ENCODE measurements around the gene PTPRQ. TPM values are rescaled to one million over a fixed set of nuclear protein-coding genes. Genes with fewer than 3 reads are reported as not detected.

PTPRQ gene
- not detected for total RNA-seq

GRCh38 chr12:80443974-80444666 lies at the start of gene PTPRQ:
TSS of gene PTPRQ (plus strand) at chr12:80444235. CDS start at chr12:80444346, 111 bp downstream.
- H3K27me3 Mint-ChIP-seq = no peaks in the 10 kb centered on the region
- no peaks in the 10 kb centered on the region for H3K4me1 Mint-ChIP-seq
- H3K36me3 Mint-ChIP-seq = no peaks in the 10 kb centered on the region
- no peak for DNase-seq
- H3K4me3 Mint-ChIP-seq = no peak within 1 kb of the TSS
- H3K9me3 Mint-ChIP-seq = peaks cover 3% of the 10 kb centered on the region
- H3K27ac Mint-ChIP-seq = no peak within 1 kb of the TSS

DNA sequence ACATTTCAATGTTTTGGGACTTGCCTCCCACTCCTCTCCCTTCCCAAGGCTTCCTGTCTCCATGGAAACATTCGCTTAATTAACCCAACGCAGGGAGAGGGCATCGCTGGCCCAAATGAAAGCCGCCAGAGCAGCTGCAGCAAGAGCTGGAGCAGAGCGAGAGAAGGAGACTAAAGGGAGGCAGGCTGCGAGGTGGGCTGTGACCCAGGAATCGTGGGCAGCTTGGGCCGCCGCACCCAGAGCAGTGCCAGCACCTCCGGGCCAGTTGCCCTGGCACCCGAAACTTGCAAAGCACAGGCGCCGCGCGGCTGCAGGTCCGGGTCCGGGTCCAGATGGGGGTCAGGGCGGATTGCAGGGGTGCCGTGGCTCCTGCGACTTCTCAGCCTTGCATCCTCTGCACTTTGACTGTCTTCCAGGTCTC lies 43.5 kb upstream of the PTPRQ start:
- Mint-ChIP-seq H3K9me3 (peaks cover 1% of the 10 kb centered on the region), H3K27me3 (peaks cover 21% of the 10 kb centered on the region), H3K36me3 (no peaks in the 10 kb centered on the region), H3K4me1 (no peaks in the 10 kb centered on the region), H3K27ac (no peak overlapping the region), H3K4me3 (no peak overlapping the region)
- DNase-seq = no peak

DNA sequence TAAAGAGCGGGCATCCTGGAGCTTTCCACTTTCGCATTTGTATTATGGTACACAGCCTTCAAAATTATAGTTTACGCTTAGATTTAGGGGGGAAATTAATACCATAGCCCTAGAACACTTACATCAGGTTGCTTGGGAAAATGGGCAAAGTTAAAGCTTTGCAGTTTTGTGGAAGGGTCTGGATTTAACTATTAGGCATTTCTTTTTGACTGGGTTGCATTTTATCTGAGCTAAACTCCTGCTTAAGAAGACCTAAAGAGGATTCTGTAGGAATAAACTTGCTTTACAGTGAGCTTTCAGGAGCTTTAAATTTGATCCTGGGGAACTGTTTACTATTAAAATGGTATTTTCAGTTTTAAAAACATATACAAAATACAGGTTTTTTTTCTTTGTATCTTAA lies 42.8 kb upstream of the PTPRQ start:
- Mint-ChIP-seq H3K4me1 (no peaks in the 10 kb centered on the region), H3K36me3 (no peaks in the 10 kb centered on the region), H3K27ac (no peak overlapping the region), H3K27me3 (peaks cover 21% of the 10 kb centered on the region), H3K4me3 (no peak overlapping the region), H3K9me3 (peaks cover 1% of the 10 kb centered on the region)
- DNase-seq = no peak

DNA sequence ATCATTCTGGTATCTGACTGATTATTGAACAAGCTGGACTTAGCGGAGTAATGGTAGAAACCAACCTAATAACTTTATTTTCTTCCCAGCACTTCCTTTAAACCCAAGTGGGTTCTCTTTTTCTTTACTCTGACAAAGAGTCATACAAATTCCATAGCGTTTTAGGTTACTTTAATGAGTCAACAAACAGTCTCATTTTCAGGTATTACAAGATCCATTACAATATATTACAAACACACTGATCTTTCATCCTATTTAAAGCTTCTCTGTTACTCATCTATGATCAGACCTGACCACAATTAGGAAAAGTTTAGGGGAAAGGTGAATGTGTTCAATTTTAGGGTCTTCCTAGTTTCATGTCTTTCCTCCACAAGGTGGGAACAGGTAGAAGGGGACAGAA lies 39.4 kb upstream of the PTPRQ start:
- Mint-ChIP-seq H3K27ac (no peak overlapping the region), H3K9me3 (peaks cover 1% of the 10 kb centered on the region), H3K4me1 (no peaks in the 10 kb centered on the region), H3K27me3 (peaks cover 19% of the 10 kb centered on the region), H3K4me3 (no peak overlapping the region), H3K36me3 (no peaks in the 10 kb centered on the region)
- no peak for DNase-seq

DNA sequence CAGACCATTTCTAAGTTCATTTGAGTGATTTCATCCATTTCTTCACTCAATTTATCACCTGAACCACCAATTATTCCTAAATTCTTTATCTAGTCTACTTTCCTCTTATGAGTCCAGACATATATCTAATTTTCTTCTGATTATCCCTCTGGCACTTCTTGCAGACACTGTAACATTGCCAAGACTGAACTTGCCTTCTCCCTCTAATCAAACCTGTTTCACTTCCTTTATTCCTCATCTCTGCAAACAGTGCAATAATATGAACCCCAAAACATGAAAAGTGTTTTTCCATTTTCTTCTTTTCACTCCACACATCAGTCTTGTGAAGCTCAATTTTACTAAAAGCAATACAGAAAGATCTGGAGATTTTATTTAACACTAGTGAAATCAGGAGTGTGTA lies 37.8 kb upstream of the PTPRQ start:
- H3K9me3 Mint-ChIP-seq = no peaks in the 10 kb centered on the region
- H3K27me3 Mint-ChIP-seq = peaks cover 8% of the 10 kb centered on the region
- H3K36me3 Mint-ChIP-seq = no peaks in the 10 kb centered on the region
- no peak overlapping the region for H3K4me3 Mint-ChIP-seq
- no peak overlapping the region for H3K27ac Mint-ChIP-seq
- H3K4me1 Mint-ChIP-seq = no peaks in the 10 kb centered on the region
- no peak for DNase-seq

DNA sequence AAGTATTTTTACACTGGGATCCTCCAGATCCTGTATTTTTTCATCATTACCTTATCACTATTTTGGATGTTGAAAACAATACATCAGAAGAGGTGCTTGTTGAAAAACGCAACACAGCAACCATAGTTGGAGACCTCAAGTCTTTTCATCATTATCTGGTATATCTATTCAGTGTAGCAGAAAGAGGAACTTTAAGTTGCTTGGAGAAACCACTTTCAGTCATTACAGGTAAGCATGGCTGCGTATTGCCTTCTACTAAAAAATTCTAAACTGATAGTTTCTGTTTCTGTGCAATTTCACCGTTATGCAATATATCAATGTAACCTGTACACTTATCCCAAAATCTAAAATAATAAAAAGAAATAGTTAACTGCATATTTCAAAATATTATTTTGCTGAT lies 32.2 kb upstream of the PTPRQ start:
- no peak overlapping the region for H3K27ac Mint-ChIP-seq
- no peak overlapping the region for H3K4me3 Mint-ChIP-seq

GRCh38 chr12:80412343-80412953 lies 31.6 kb upstream of the PTPRQ start:
- DNase-seq = no peak
- Mint-ChIP-seq H3K27ac (no peak overlapping the region), H3K27me3 (peaks cover 3% of the 10 kb centered on the region), H3K9me3 (no peaks in the 10 kb centered on the region), H3K36me3 (no peaks in the 10 kb centered on the region), H3K4me1 (no peaks in the 10 kb centered on the region), H3K4me3 (no peak overlapping the region)

More for the DNA sequence above, 32.2 kb upstream of the PTPRQ start:
- peaks cover 3% of the 10 kb centered on the region for H3K27me3 Mint-ChIP-seq
- no peaks in the 10 kb centered on the region for H3K9me3 Mint-ChIP-seq
- no peaks in the 10 kb centered on the region for H3K36me3 Mint-ChIP-seq
- no peaks in the 10 kb centered on the region for H3K4me1 Mint-ChIP-seq
- DNase-seq = no peak

- DNase-seq = no peak
- no peaks in the 10 kb centered on the region for H3K36me3 Mint-ChIP-seq
- H3K27me3 Mint-ChIP-seq = peaks cover 3% of the 10 kb centered on the region
- no peaks in the 10 kb centered on the region for H3K4me1 Mint-ChIP-seq
- no peak overlapping the region for H3K4me3 Mint-ChIP-seq
- H3K27ac Mint-ChIP-seq = no peak overlapping the region
- no peaks in the 10 kb centered on the region for H3K9me3 Mint-ChIP-seq
These were observed 30.6 kb upstream of the PTPRQ start for GRCh38 chr12:80413462-80413861.

- no peak for DNase-seq
- Mint-ChIP-seq H3K4me3 (no peak overlapping the region), H3K9me3 (no peaks in the 10 kb centered on the region), H3K27me3 (no peaks in the 10 kb centered on the region), H3K36me3 (no peaks in the 10 kb centered on the region), H3K4me1 (no peaks in the 10 kb centered on the region), H3K27ac (no peak overlapping the region)
These were observed 28.6 kb upstream of the PTPRQ start for GRCh38 chr12:80415466-80415865.

GRCh38 chr12:80419644-80420043 lies 24.4 kb upstream of the PTPRQ start:
- no peaks in the 10 kb centered on the region for H3K4me1 Mint-ChIP-seq
- no peak for DNase-seq
- no peaks in the 10 kb centered on the region for H3K9me3 Mint-ChIP-seq
- no peaks in the 10 kb centered on the region for H3K27me3 Mint-ChIP-seq
- H3K4me3 Mint-ChIP-seq = no peak overlapping the region
- H3K36me3 Mint-ChIP-seq = no peaks in the 10 kb centered on the region
- no peak overlapping the region for H3K27ac Mint-ChIP-seq

- Mint-ChIP-seq H3K36me3 (no peaks in the 10 kb centered on the region), H3K4me3 (no peak overlapping the region), H3K4me1 (no peaks in the 10 kb centered on the region), H3K27ac (no peak overlapping the region), H3K27me3 (no peaks in the 10 kb centered on the region), H3K9me3 (no peaks in the 10 kb centered on the region)
- DNase-seq = no peak
These were observed 24.0 kb upstream of the PTPRQ start for GRCh38 chr12:80420075-80420474.

GRCh38 chr12:80422550-80422949 lies 21.5 kb upstream of the PTPRQ start:
- no peak overlapping the region for H3K4me3 Mint-ChIP-seq
- no peaks in the 10 kb centered on the region for H3K36me3 Mint-ChIP-seq
- H3K9me3 Mint-ChIP-seq = no peaks in the 10 kb centered on the region
- DNase-seq = no peak
- H3K27me3 Mint-ChIP-seq = no peaks in the 10 kb centered on the region
- H3K27ac Mint-ChIP-seq = no peak overlapping the region
- H3K4me1 Mint-ChIP-seq = no peaks in the 10 kb centered on the region

- Mint-ChIP-seq H3K36me3 (no peaks in the 10 kb centered on the region), H3K4me3 (no peak overlapping the region)
These were observed 12.0 kb upstream of the PTPRQ start for GRCh38 chr12:80432061-80432460.

GRCh38 chr12:80441921-80442320 lies 2.1 kb upstream of the PTPRQ start:
- Mint-ChIP-seq H3K27me3 (no peaks in the 10 kb centered on the region), H3K4me1 (no peaks in the 10 kb centered on the region), H3K36me3 (no peaks in the 10 kb centered on the region), H3K4me3 (no peak overlapping the region), H3K27ac (no peak overlapping the region), H3K9me3 (peaks cover 3% of the 10 kb centered on the region)
- no peak for DNase-seq

More at GRCh38 chr12:80432061-80432460, 12.0 kb upstream of the PTPRQ start:
- Mint-ChIP-seq H3K27me3 (no peaks in the 10 kb centered on the region), H3K27ac (no peak overlapping the region), H3K9me3 (peaks cover 3% of the 10 kb centered on the region), H3K4me1 (no peaks in the 10 kb centered on the region)
- DNase-seq = no peak

DNA sequence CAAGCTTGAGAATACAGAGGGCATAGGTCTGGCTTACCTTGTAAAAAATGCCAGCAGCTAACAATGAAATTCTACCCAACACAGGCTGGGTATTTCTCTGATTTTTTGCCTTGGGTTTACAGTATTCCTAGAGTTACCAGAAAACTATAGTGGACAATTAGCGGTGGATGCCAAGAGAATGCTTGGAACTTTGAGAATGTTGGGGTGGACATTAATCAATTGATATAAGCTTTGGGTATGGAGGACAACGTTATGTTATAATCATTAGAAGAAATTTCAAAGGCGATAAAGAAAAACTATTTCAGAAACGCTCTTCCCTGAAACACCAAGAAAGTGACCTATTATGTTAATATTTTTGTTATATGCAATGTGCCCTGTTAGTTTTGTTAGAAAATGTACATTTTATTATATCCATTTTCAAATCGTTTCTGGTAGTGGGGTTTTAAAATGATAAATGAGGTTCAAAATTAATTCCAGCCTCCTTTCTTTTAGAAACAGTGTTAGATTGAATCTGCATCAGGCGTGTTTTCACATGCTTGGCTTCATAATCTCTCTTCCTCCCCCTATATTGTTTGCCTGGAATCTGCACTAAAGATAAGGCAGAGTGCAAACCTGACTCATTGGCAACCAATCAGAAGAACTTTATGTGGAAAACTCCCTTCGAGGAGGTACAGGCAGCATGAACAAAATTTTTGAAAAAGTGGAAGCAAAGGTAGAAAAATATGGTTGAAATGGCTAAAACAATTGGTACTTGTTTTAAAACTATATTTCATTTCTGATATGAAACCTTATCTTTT lies 1.4 kb upstream of the PTPRQ start:
- no peaks in the 10 kb centered on the region for H3K4me1 Mint-ChIP-seq

More for the DNA sequence above, 1.4 kb upstream of the PTPRQ start:
- H3K27ac Mint-ChIP-seq = no peak overlapping the region
- H3K9me3 Mint-ChIP-seq = peaks cover 3% of the 10 kb centered on the region
- H3K27me3 Mint-ChIP-seq = no peaks in the 10 kb centered on the region
- no peak overlapping the region for H3K4me3 Mint-ChIP-seq
- no peak for DNase-seq
- no peaks in the 10 kb centered on the region for H3K36me3 Mint-ChIP-seq

Data from activated naive CD8-positive, alpha-beta T cell treated with anti-CD3 and anti-CD28 coated beads for 36 hours (primary cell).